ENCODE results near the gene ENO2.
A peak's percentile ranks its signal among the peaks of the same experiment; 100 is the strongest.

The ENO2 gene

DNA sequence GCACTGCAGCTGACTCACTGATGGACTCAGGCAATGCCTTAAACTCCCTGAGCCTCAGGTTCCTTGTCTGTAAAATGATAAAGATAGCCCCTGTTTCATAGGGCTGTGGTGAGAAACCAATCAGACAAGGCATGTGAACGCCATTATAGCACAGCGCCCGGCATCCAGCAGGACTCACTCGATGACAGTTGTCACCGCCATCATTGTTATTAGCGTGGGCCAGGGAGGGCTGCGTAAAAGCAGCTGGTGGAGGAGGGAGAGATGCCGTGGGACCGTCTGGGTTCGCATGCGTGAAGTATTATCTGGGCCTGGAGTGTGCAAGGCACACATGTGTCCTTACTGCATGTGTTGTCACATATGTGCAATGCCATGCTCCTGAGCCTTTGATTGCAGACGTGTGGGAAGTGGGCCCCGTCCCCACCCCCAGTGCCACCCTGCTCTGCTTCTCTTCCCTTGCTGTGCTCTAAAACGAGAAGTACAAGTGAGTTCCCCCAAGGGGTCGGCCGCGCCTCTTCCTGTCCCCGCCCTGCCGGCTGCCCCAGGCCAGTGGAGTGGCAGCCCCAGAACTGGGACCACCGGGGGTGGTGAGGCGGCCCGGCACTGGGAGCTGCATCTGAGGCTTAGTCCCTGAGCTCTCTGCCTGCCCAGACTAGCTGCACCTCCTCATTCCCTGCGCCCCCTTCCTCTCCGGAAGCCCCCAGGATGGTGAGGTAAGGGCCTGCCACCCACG lies 36.6 kb downstream of the ENO2 start, which contains the start of gene PTPN6:
Gene PTPN6, plus strand, starts transcription at position 546 of the 730 bp plus-strand sequence. Its CDS starts 157 bp downstream, at position 703.
- DNase-seq: peak; percentile 55

DNA sequence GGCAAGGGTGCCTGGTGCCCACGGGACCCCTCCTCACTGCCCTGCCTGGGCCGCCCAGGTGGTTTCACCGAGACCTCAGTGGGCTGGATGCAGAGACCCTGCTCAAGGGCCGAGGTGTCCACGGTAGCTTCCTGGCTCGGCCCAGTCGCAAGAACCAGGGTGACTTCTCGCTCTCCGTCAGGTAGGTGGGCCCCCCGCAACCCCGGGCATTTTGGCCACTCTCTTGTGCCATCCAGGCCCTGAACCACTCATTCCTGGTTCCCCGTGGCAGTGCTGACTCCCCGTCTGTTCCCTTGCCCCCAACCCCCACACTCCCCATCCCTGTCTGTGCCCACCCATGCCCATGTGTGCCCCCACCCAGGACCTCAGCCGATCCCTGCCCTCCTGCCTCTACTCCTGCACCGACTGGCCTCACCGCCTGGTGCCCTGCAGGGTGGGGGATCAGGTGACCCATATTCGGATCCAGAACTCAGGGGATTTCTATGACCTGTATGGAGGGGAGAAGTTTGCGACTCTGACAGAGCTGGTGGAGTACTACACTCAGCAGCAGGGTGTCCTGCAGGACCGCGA lies 37.3 kb downstream of the ENO2 start:
- DNase-seq: no peak

- DNase-seq: no peak
These were observed 37.9 kb downstream of the ENO2 start for GRCh38 chr12:6952121-6952862.

DNA sequence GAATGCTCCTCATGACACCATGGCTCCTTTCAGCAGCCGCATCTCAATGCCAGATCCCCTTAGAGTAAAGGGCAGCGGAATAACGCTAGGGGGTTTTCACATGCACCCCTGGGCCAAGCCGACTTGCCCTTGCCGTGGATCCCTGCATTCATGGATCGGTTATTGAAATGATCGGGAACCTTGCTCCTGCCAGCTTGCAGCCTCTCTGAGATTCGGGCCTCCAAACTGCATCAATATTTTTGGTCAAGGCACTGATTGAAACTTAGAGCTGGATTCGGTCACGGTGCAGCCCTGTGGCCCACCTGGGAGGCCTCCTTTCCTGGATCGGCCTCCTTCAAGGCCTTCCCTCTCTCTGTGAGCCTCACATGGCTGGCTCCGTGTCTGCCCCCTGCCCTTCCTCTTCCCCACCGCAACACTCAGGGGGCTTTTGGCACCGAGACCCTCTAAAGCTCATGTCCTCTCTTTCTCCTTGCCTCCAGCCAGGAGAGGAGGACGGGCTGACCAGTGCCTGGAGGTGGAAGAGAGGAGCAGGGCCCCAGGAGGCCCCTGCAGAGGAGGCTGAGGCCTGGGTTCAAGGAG lies 38.6 kb downstream of the ENO2 start:
- DNase-seq: no peak

DNA sequence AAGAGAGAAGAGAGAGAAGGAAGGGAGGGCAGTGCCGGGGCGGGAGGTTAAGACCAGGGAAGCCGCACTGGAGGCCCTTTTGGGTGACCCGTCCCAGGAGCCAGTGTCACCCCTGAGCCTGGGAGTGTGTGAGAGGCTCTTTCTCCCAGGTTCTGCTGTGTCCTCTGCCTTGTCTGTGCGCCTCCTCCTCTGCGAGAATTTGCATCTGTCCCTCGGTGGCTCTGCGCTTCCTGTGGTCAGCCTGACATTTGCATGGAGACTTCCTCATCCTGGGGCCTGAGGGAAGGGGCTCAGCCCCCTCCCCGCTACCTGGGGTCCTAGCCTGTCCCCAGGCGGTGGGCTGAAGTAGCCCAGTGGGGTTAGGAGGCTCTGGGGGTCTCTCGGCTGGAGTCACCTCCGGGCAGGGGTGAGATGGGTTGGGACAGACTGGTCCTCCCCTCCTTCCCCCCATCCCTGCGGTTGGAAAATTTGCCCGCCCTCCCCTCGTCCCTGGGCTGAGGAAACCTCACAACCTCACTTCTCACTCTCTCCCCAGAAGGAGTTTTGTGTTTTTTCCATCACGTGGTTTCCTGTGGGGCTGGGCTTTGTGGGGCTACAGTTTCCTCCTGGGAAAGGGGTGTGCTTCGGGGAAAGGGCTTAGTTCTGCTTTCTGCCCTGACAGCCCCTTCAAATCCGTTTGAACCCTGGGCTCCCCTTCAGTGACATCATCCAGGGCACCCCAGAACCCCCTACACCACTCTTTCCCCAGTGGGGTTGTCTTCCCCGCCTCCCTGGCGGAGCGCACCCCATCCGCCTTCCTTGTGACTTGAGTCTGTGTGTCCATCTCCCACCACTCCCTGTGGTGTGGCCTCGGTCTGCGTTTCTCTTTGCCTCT lies 39.3 kb downstream of the ENO2 start:
- peak; percentile 80 for DNase-seq

DNA sequence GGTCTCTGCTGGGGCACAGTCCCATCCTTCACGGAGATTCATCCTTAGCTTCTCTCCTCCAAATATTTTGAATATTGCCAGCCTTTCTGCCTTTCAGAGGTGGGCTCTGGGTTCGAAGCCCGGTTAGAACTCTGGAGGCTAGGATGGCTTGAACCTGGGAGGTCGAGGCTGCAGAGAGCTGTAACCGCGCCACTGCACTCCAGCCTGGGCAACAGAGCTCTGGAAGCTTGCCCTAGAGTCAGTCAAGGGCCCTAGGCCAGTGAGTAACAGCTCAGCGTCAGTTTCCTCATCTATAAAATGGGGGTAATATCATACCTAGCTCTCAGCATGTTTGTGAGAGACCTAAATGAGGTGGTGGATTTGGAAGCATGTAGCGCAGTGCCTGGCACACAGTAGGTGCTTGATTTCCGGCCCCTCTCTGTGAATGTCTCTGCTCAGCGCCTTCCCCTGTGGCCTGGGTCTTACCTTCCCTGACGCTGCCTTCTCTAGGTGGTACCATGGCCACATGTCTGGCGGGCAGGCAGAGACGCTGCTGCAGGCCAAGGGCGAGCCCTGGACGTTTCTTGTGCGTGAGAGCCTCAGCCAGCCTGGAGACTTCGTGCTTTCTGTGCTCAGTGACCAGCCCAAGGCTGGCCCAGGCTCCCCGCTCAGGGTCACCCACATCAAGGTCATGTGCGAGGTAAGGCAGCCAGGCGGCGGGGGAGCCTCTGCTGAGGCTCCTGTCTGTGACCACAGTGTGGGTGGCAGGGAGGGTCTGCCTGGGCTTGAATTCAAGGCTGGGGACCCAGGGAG lies 40.1 kb downstream of the ENO2 start:
- no peak for DNase-seq

DNA sequence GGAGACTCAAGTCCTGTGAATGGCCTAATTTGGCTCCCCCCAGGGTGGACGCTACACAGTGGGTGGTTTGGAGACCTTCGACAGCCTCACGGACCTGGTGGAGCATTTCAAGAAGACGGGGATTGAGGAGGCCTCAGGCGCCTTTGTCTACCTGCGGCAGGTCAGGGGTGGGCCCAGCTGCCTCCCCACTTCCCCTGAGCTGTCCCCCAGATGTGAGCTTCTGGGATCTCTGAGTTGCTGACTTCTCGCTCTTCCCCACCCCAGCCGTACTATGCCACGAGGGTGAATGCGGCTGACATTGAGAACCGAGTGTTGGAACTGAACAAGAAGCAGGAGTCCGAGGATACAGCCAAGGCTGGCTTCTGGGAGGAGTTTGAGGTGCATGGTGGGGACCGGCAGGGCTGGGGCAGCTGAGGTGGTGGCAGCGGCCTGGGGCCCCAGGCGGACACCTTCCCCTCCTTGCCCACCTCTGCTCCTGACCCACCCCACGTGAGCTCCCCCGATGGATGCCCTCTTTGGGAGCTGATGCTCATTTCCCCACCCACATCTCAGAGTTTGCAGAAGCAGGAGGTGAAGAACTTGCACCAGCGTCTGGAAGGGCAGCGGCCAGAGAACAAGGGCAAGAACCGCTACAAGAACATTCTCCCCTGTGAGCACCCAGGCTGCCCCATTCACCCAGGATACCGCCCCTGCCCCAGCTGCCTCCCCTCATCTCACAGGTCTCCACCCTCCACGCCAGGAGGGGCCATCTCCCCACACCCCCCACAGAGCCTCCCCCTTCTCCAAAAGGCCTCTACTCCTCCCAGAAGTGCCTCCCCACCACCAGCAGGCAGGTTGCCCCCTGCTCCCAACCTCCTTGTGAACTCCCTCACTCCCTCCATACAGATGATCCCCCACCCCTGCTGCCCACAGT lies 41.0 kb downstream of the ENO2 start:
- DNase-seq: no peak

GRCh38 chr12:6956021-6956727 lies 41.8 kb downstream of the ENO2 start:
- DNase-seq: no peak

DNA sequence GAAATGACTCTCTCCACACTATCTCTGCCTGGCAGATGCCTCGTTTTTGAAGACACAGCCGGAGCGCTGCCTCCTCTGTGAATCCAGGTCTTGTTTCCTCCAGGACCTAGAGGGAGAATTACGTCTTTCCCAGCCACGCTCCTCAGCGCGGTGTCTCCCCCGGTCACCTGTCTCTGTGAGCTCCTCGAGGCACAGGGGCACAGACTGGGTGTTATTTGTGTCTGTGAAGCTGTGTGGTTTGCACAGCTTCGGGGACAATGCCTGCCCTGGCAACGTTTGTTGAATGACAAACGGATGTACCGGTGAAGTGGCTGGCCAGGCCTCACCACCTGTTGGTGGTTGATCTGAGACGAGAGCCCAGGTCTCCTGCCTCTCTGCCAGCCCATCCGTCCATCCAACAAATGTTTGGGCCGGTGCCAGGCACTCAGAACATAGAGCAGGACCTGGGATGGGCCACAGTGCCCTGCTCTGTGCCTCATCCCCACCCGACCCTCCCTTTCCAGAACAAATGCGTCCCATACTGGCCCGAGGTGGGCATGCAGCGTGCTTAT lies 42.8 kb downstream of the ENO2 start:
- no peak for DNase-seq

DNA sequence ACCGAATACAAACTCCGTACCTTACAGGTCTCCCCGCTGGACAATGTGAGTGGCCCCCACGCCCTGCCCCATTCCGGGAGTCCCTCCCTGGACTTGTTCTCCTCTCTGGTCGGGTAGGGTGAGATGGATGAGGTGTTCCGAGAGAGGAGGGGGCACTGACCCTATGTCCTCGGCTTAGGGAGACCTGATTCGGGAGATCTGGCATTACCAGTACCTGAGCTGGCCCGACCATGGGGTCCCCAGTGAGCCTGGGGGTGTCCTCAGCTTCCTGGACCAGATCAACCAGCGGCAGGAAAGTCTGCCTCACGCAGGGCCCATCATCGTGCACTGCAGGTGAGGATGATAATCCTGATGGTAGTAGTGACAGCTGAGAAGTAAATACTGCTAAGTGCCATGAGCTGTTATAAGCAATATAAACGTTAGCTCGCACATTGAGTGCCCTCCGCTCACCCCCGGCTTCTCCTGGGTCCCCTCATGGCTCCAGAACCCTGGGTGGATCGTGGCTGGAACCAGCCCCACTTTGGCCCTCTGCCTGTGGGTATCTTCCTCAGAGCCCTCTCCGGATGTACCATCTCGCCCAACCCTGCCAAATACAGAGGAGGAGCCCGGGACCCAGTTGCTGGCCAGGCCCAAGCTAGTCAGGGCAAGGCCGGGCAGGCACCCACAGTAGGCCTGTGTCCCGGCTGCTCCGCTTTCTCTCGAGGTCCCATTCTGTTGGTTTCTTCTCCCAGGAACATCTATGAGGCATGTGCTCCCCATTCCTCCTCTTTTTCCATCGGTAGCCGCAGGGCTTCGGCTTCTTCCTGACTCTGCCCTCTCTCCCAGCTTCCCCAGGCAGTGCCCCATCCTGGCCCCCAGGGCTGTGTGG lies 43.6 kb downstream of the ENO2 start:
- DNase-seq: no peak

DNA sequence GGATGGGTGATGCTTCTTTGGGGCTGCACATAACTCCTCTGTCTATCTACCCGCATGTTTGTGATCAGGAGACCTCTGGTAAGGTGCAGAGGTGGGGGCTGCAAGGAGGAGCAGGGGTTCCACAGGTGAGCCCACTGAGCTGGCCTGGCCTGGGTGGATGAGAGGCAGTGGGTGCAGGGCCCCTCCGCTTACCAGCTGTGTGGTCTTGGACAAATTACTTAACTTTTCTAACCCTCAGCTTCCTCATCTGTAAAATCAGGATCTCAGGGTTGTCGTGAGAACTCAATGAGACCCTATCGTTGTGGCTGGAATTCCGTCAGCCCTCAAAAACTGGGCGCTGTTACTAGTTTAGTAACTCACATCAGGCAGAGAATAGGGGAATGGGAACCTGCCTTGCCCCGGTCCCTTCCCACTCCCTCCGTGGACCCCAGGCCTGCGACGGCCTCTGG lies 44.3 kb downstream of the ENO2 start:
- DNase-seq: no peak

GRCh38 chr12:6959058-6959804 lies 44.9 kb downstream of the ENO2 start:
- DNase-seq: peak; percentile 57

DNA sequence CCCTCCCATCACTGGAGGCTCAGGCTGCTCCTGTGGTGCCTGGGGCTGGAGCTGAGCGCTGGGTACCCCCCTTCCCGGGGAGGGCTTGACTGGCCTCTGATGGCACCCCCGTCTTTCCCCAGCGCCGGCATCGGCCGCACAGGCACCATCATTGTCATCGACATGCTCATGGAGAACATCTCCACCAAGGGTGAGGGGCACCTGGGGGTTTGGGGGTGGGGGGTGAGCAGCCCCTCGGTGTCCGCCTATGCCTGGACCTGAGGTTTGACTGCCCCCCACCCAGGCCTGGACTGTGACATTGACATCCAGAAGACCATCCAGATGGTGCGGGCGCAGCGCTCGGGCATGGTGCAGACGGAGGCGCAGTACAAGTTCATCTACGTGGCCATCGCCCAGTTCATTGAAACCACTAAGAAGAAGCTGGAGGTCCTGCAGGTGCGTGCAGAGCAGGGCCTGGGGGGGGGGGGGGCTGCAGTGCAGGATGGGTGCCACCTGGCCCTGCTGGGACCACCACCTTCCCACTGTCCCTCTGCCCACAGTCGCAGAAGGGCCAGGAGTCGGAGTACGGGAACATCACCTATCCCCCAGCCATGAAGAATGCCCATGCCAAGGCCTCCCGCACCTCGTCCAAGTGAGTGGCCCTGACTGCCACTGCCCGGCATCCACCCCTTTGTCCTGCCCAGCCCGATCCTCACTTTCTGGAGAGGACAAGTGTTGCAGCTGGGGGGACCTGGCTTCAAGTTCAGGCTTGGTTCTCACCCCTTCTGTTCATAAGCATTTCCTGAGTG lies 45.6 kb downstream of the ENO2 start:
- no peak for DNase-seq

DNA sequence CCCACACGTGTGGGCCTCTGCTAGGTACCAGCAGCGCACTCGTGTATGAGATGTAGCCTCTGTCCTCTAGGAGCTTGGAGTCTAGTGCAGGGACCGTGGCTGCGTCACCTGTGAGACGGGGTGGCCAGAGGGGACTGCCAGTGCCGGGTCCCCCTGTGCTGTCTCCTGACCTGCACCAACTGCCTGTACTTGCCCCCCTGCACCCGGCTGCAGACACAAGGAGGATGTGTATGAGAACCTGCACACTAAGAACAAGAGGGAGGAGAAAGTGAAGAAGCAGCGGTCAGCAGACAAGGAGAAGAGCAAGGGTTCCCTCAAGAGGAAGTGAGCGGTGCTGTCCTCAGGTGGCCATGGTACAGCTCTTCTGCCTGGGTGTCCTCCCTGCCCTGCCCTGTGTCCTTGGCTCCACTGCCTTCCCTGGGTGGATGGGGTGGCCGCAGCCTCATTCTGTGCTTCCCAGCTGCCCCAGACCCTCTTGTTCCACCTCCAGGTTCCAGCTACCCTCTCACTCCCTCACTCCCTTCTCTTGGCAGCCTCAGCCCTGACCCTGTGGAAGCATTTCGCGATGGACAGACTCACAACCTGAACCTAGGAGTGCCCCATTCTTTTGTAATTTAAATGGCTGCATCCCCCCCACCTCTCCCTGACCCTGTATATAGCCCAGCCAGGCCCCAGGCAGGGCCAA lies 46.4 kb downstream of the ENO2 start:
- no peak for DNase-seq

DNA sequence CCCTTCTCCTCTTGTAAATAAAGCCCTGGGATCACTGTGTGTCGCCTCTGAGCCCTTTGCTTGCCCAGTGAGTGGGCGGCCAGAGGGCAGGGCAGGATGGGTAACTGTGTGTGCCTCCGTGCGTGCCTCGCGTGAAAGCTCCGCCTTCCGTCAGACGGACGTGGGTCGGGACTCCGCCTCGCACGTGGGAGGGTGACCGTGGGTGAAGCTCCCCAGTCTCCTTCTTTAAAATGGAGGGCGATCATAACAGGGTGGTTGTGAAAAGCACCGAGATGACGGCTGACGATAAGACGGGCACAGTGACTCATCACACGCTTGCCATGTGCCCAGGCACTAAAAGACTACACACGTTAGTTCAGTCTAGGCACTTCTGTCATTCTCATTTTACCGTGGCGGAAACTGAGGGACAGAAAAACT lies 46.9 kb downstream of the ENO2 start:
- peak; percentile 94 for DNase-seq

DNA sequence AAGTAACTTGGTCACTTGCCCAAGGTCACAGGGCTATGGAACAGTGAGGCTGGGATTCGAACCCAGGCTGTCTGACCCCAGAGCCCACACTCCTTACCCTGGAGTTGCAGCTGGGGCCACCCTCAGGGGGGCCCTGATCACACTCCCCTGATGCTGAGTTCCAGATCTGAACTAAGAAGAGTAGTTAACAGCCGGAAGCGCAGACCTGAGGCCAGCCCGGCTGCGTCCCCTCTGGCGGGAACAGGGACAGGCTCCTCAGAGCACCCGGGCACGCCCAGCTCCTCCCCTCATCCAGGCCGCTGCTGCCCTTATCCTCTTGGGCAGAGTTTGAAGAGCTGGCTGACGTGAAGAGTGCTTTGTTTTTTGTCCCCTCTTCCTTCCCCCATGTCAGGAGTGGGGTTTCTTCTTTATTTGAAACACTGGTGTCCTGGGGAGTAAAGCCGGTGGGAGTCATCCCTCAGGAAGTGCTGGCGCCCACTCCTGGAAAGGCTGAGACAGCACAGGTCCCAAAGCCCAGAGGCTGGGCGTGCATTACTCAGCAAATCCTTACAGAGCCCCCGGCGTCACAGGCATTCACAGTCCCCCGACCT lies 47.4 kb downstream of the ENO2 start:
- DNase-seq: peak; percentile 68

Data from stimulated activated CD4-positive, alpha-beta T cell treated with anti-CD3 and anti-CD28 coated beads, Interleukin-1b, Interleukin-23, amount 100 ng/mL, for 48 hours (primary cell).